ENCODE measurements around the gene TEX9. TPM values are rescaled to one million over a fixed set of nuclear protein-coding genes. Genes with fewer than 3 reads are reported as not detected.

The TEX9 gene
- total RNA-seq, 1 experiment from 2014 or later: 8.4 TPM

DNA sequence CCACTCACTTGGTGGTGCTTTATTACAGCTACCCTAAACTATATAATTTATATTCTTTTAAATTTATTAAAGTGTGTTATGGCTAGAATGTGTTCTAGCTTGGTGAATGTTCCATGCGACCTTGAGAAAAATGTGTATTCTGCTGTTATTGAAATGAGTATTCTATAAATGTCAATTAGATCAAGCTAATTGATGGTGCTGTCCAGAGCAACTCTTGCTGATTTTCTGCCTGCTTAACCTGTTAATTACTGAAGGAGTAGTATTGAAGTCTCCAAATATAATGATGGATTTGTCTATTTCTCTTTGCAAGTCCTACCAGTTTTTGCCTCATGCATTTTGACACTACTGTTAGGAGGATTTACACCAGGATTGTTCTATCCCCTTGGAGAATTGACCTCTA, 3.2 kb upstream of the TEX9 start:
- no peaks in the 10 kb centered on the region for H3K79me2 ChIP-seq (ENCODE audit: insufficient read depth, low read length)
- H3K27me3 ChIP-seq (ENCODE audit: insufficient read depth, low read length): no peaks in the 10 kb centered on the region
- no peak overlapping the region for H2BK15ac ChIP-seq (ENCODE audit: low read depth, low read length)
- no peak overlapping the region for H2AFZ ChIP-seq (ENCODE audit: low read length)
- H2BK5ac ChIP-seq (ENCODE audit: insufficient read length, low read length): no peak overlapping the region
- no peak overlapping the region for H3K18ac ChIP-seq (ENCODE audit: insufficient read length, low read depth, low read length)
- no peaks in the 10 kb centered on the region for H3K27me3 Mint-ChIP-seq (ENCODE audit: low read depth)
- H2BK120ac ChIP-seq (ENCODE audit: low read depth, low read length, poor library complexity, severe bottlenecking): no peak overlapping the region
- no peak overlapping the region for H2BK20ac ChIP-seq (ENCODE audit: low read depth, low read length, poor library complexity, severe bottlenecking)
- H3K9me3 Mint-ChIP-seq: peaks cover 7 to 12% of the 10 kb centered on the region in 2 experiments
- no CpG with 5 or more reads among the region's 1 CpG for WGBS (ENCODE audit: extremely low coverage, insufficient read length, low lambda C conversion rate)
- no peak overlapping the region for H3K27ac Mint-ChIP-seq
- H4K91ac ChIP-seq (ENCODE audit: insufficient read length, low read depth, low read length): no peak overlapping the region
- H3K9ac ChIP-seq (ENCODE audit: extremely low read depth, insufficient read length, low read length): no peak overlapping the region
- no peak overlapping the region for H3K4me3 Mint-ChIP-seq
- no peak overlapping the region for H2BK12ac ChIP-seq (ENCODE audit: insufficient read length, low read depth, low read length)
- no peak overlapping the region for H3K23ac ChIP-seq (ENCODE audit: insufficient read length, low read depth, low read length)
- H4K5ac ChIP-seq (ENCODE audit: insufficient read length, low read depth, low read length): no peak overlapping the region
- peaks cover 4% of the 10 kb centered on the region for H3K23me2 ChIP-seq (ENCODE audit: insufficient read length, low read depth, low read length, poor library complexity, severe bottlenecking)
- peaks cover 0 to 8% (median 2%) of the 10 kb centered on the region in 3 experiments; a peak in 3 of 7 replicates for H3K36me3 Mint-ChIP-seq (ENCODE audit: insufficient read depth in 1 of 3, low read depth in 3 of 3)
- H4K8ac ChIP-seq (replicated peaks; ENCODE audit: insufficient read length, low read depth, low read length): no peak overlapping the region
- H3K4me2 ChIP-seq (ENCODE audit: insufficient read depth, insufficient read length, low read length): no peak overlapping the region
- no peak overlapping the region for H3K4ac ChIP-seq (ENCODE audit: low read depth, low read length)
- H4K20me1 ChIP-seq (ENCODE audit: control insufficient read depth, insufficient read depth, insufficient read length): no peaks in the 10 kb centered on the region
- no peak overlapping the region for H3K56ac ChIP-seq (ENCODE audit: insufficient read length, low read depth, low read length)
- no peaks in the 10 kb centered on the region for H3K79me1 ChIP-seq (ENCODE audit: insufficient read depth, low read depth, low read length, poor library complexity, severe bottlenecking)
- no peak overlapping the region for H3K14ac ChIP-seq (ENCODE audit: insufficient read depth, low read length)
- H2AK5ac ChIP-seq (ENCODE audit: insufficient read length, low read length): no peak overlapping the region
- H3K27ac ChIP-seq (ENCODE audit: insufficient read length, low read depth, low read length): no peak overlapping the region
- DNase-seq: no peak
- H3K4me1 ChIP-seq (ENCODE audit: insufficient read depth, low read length): no peaks in the 10 kb centered on the region
- no peaks in the 10 kb centered on the region for H3K9me3 ChIP-seq (ENCODE audit: control insufficient read depth, low read depth, low read length)
- H3K4me1 Mint-ChIP-seq: peaks cover 11% of the 10 kb centered on the region in 2 experiments
- H3T11ph ChIP-seq (ENCODE audit: low read length): no peak overlapping the region
- TF ChIP-seq, protein P1, sequence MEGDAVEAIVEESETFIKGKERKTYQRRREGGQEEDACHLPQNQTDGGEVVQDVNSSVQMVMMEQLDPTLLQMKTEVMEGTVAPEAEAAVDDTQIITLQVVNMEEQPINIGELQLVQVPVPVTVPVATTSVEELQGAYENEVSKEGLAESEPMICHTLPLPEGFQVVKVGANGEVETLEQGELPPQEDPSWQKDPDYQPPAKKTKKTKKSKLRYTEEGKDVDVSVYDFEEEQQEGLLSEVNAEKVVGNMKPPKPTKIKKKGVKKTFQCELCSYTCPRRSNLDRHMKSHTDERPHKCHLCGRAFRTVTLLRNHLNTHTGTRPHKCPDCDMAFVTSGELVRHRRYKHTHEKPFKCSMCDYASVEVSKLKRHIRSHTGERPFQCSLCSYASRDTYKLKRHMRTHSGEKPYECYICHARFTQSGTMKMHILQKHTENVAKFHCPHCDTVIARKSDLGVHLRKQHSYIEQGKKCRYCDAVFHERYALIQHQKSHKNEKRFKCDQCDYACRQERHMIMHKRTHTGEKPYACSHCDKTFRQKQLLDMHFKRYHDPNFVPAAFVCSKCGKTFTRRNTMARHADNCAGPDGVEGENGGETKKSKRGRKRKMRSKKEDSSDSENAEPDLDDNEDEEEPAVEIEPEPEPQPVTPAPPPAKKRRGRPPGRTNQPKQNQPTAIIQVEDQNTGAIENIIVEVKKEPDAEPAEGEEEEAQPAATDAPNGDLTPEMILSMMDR (conservative IDR thresholded peaks at IDR 0.05): no peak
